Gastroesophageal sphincter (tissue), 4 donors: ENCODE data around the gene ANKRD52. TPM values are rescaled to one million over a fixed set of nuclear protein-coding genes. Genes with fewer than 3 reads are reported as not detected.
A peak's percentile ranks its signal among the peaks of the same experiment; 100 is the strongest.

Experiments
- ATAC-seq: fragments of 150-250 bp; one replicate; pipeline ENCODE4 v1.9.1; 2016; ENCODE audit warnings: mild to moderate bottlenecking, moderate library complexity
- H3K27ac ChIP-seq, 4 donors: fragments of 200-600 bp; sonication (generic) in 3 of 4; 1 replicate in 3 of 4; 2 replicates in 1 of 4; pipeline ENCODE4 v1.5.1; 2016 to 2019
- H3K27me3 ChIP-seq: fragments of 200-600 bp; sonication (generic); one replicate; pipeline ENCODE4 v1.5.1; 2019
- H3K36me3 ChIP-seq, 2 donors: fragments of 200-600 bp; sonication (generic); one replicate each; pipeline ENCODE4 v1.5.1; 2019; ENCODE audit warnings: control low read depth in 1 of 2
- H3K4me1 ChIP-seq, 3 donors: fragments of 200-600 bp; sonication (generic); 1 replicate in 2 of 3; 2 replicates in 1 of 3; pipeline ENCODE4 v1.5.1; 2016 to 2019; ENCODE audit warnings: control low read depth in 2 of 3
- H3K4me3 ChIP-seq, 2 donors: fragments of 200-600 bp; sonication (generic); one replicate each; pipeline ENCODE4 v1.5.1; 2019; ENCODE audit warnings: mild to moderate bottlenecking in 1 of 2, moderate library complexity in 1 of 2
- H3K9me3 ChIP-seq, 3 donors: fragments of 200-600 bp; sonication (generic); one replicate each; pipeline ENCODE4 v1.5.1; 2017 to 2019; ENCODE audit warnings: control low read depth in 2 of 3
- CTCF ChIP-seq, 4 experiments: fragments of 200-600 bp in 2 of 4; fragments of 450-650 bp in 2 of 4; sonication (generic) in 1 of 4; IDR thresholded peaks; one replicate each; pipeline ENCODE4 v1.5.1; 2017 to 2019; ENCODE audit warnings: antibody characterized with exemption in 4 of 4, mild to moderate bottlenecking in 2 of 4, moderate library complexity in 2 of 4
- EP300 ChIP-seq: sonication (generic); formaldehyde crosslinking; IDR thresholded peaks from one replicate; pipeline ENCODE4 v1.6.1; 2017; ENCODE audit warnings: antibody characterized with exemption, mild to moderate bottlenecking
- POLR2A ChIP-seq, 2 donors: fragments of 450-650 bp; IDR thresholded peaks; one replicate each; pipeline ENCODE4 v1.6.1; 2017; ENCODE audit warnings: antibody characterized with exemption in 2 of 2, mild to moderate bottlenecking in 2 of 2, moderate library complexity in 1 of 2
- POLR2AphosphoS5 ChIP-seq: sonication (generic); formaldehyde crosslinking; IDR thresholded peaks from one replicate; pipeline ENCODE4 v1.6.1; 2017; ENCODE audit warnings: antibody characterized with exemption
- WGBS, 2 donors: methylation state at CpG; one replicate each; pipeline ENCODE4 v1.1.5; 2018; ENCODE audit warnings: low coverage in 1 of 2; 5-methylcytosine and 5-hydroxymethylcytosine counted together
- total RNA-seq, 4 donors: library from RNA; depleted of rRNA; stranded (reverse); fragments of >200 nt; gene quantifications; one replicate each; pipeline ENCODE4 v1.1.0, GENCODE V29; 2016

ANKRD52 gene
- total RNA-seq, 4 donors from 2014 or later: 12.9 to 37.8 (median 15.6) TPM

DNA sequence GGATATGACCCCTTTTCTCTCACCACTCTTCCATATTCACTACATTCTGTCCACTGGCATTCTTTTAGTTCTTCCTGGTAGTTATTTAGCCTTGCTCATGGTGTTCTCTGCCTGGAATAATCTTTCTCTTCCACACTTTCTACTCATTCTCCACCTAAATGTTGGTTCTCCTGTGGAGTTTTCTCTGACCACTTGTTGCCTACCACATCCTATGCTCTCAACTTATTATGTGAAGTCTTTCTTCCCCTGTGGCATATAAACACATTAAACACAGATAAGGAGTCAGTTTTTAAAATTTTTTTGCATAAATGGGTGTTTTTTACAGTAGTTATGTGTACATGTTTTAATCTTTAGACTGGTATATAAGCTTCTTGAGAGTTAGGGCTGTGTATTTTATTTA lies 65.6 kb downstream of the ANKRD52 start:
- Histone ChIP-seq H3K27me3 (no peaks in the 10 kb centered on the region), H3K9me3 (no peaks in the 10 kb centered on the region), H3K27ac (no peak overlapping the region), H3K4me3 (no peak overlapping the region), H3K36me3 (no peaks in the 10 kb centered on the region), H3K4me1 (peaks cover 0 to 21% (median 13%) of the 10 kb centered on the region in 3 donors)
- no peak for TF ChIP-seq POLR2A (IDR thresholded peaks at IDR 0.05)
- ATAC-seq: no peak

- no peaks in the 10 kb centered on the region for H3K9me3 ChIP-seq
- H3K4me3 ChIP-seq: peak overlapping the region; percentile 56 to 94
- WGBS, 2 donors: 16 to 100% methylated on average over 1 to 9 of the region's 9 CpGs
- no peak for ATAC-seq
- H3K27me3 ChIP-seq: no peaks in the 10 kb centered on the region
- peak overlapping the region; percentile 92 to 97 (median 94) for H3K27ac ChIP-seq
- TF ChIP-seq POLR2AphosphoS5: no peak
- no peak for TF ChIP-seq EP300
- no peak for TF ChIP-seq POLR2A (IDR thresholded peaks at IDR 0.05)
- no peak for TF ChIP-seq CTCF (IDR thresholded peaks at IDR 0.05)
- peaks cover 0 to 14% of the 10 kb centered on the region in 2 donors for H3K36me3 ChIP-seq
- peaks cover 0 to 34% (median 18%) of the 10 kb centered on the region in 3 donors for H3K4me1 ChIP-seq
These were observed 67.5 kb downstream of the ANKRD52 start for GRCh38 chr12:56190695-56191155.

- WGBS, 2 donors: 0 to 1% methylated on average over 1 to 27 of the region's 42 CpGs
- Histone ChIP-seq H3K4me1 (peaks cover 0 to 34% (median 18%) of the 10 kb centered on the region in 3 donors), H3K9me3 (no peaks in the 10 kb centered on the region), H3K36me3 (peaks cover 0 to 20% of the 10 kb centered on the region in 2 donors), H3K4me3 (peak overlapping the region; percentile 56 to 94), H3K27me3 (no peaks in the 10 kb centered on the region), H3K27ac (peak overlapping the region; percentile 92 to 97 (median 94))
- no peak for TF ChIP-seq POLR2A (IDR thresholded peaks at IDR 0.05)
- peak in 1 of 4 experiments; percentile 20 for TF ChIP-seq CTCF (IDR thresholded peaks at IDR 0.05)
- ATAC-seq: peak; percentile 57
These were observed 68.1 kb downstream of the ANKRD52 start for GRCh38 chr12:56189918-56190694.

- H3K9me3 ChIP-seq: no peaks in the 10 kb centered on the region
- peak within 1 kb of the TSS; percentile 71 to 94 for H3K4me3 ChIP-seq
- ATAC-seq: peak; percentile 94
- peaks cover 0 to 34% (median 18%) of the 10 kb centered on the region in 3 donors for H3K4me1 ChIP-seq
- peaks cover 0 to 28% of the 10 kb centered on the region in 2 donors for H3K36me3 ChIP-seq
- TF ChIP-seq POLR2A (IDR thresholded peaks at IDR 0.05) (peak; percentile 28 to 42), CTCF (IDR thresholded peaks at IDR 0.05) (peak; percentile 63 to 95 (median 84)), EP300 (no peak), POLR2AphosphoS5 (peak; percentile 51)
- H3K27me3 ChIP-seq: no peaks in the 10 kb centered on the region
- 0% methylated on average over 2 to 3 of the region's 93 CpGs for whole genome bisulfite sequencing, 2 donors
- H3K27ac ChIP-seq: peak within 1 kb of the TSS; percentile 92 to 97 (median 94)
These were observed 68.9 kb downstream of the ANKRD52 start, which contains the start of gene SMARCC2 for GRCh38 chr12:56189099-56189917. TSS of gene SMARCC2 (minus strand) at chr12:56189483. CDS start at chr12:56189461, 22 bp downstream.

- no peaks in the 10 kb centered on the region for H3K9me3 ChIP-seq
- TF ChIP-seq CTCF (IDR thresholded peaks at IDR 0.05) (no peak), POLR2A (IDR thresholded peaks at IDR 0.05) (no peak), EP300 (no peak), POLR2AphosphoS5 (no peak)
- no peak for ATAC-seq
- peaks cover 0 to 34% of the 10 kb centered on the region in 2 donors for H3K36me3 ChIP-seq
- WGBS, 2 donors: no CpG with 5 or more reads among the region's 17 CpGs
- peak overlapping the region; percentile 64 to 97 (median 94) for H3K27ac ChIP-seq
- no peaks in the 10 kb centered on the region for H3K27me3 ChIP-seq
- peaks cover 0 to 34% (median 18%) of the 10 kb centered on the region in 3 donors for H3K4me1 ChIP-seq
- H3K4me3 ChIP-seq: peak overlapping the region; percentile 71 to 94
These were observed 69.4 kb downstream of the ANKRD52 start for GRCh38 chr12:56188778-56189098.
